Choroid plexus epithelial cell (primary cell): ENCODE measurements around the gene PRR15.

ENCODE experiments used
- DNase-seq: peaks from one replicate; pipeline ENCODE4 v3.0.0-alpha.2; 2010; ENCODE audit warnings: low read depth
- H3K4me3 ChIP-seq: 2 replicates; pipeline ENCODE4 v1.5.1; 2011; ENCODE audit warnings: low read depth, mild to moderate bottlenecking, control low read depth, low read length, moderate library complexity
- TF ChIP-seq, protein P1 (sequence below): conservative IDR thresholded peaks from 2 replicates; pipeline ENCODE4 v1.5.1; 2011; ENCODE audit warnings: low read depth, mild to moderate bottlenecking, control low read depth, inconsistent platforms, low read length, moderate library complexity

Gene PRR15

GRCh38 chr7:29599026-29599425, 35.4 kb downstream of the PRR15 start:
- H3K4me3 ChIP-seq: no peak overlapping the region
- TF ChIP-seq, protein P1, sequence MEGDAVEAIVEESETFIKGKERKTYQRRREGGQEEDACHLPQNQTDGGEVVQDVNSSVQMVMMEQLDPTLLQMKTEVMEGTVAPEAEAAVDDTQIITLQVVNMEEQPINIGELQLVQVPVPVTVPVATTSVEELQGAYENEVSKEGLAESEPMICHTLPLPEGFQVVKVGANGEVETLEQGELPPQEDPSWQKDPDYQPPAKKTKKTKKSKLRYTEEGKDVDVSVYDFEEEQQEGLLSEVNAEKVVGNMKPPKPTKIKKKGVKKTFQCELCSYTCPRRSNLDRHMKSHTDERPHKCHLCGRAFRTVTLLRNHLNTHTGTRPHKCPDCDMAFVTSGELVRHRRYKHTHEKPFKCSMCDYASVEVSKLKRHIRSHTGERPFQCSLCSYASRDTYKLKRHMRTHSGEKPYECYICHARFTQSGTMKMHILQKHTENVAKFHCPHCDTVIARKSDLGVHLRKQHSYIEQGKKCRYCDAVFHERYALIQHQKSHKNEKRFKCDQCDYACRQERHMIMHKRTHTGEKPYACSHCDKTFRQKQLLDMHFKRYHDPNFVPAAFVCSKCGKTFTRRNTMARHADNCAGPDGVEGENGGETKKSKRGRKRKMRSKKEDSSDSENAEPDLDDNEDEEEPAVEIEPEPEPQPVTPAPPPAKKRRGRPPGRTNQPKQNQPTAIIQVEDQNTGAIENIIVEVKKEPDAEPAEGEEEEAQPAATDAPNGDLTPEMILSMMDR: no peak
- no peak for DNase-seq

DNA sequence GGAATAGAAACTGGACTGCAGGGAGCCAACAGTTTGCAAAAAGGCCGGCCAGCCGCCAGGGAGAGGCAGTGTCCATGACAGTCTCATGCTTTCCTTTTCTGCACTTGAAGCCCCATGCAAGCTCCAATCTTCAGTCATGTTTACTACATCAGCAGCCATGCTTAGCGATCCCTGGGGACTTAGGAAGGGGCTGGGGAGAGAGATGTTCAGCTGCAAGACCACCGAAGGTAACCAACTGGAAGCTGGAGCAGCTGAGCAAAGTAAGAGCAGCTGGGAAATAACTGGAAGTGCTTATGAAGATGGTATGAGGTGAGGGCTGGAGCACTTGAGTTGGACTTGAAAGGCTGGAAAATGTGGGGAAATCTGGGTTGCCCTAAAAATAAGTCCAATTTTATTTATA, 37.0 kb downstream of the PRR15 start:
- no peak for DNase-seq
- TF ChIP-seq, protein P1: no peak
- H3K4me3 ChIP-seq: no peak overlapping the region

- no peak for DNase-seq
- TF ChIP-seq, protein P1: no peak
- H3K4me3 ChIP-seq: no peak overlapping the region
Observed at GRCh38 chr7:29604052-29604451, 40.4 kb downstream of the PRR15 start.

DNA sequence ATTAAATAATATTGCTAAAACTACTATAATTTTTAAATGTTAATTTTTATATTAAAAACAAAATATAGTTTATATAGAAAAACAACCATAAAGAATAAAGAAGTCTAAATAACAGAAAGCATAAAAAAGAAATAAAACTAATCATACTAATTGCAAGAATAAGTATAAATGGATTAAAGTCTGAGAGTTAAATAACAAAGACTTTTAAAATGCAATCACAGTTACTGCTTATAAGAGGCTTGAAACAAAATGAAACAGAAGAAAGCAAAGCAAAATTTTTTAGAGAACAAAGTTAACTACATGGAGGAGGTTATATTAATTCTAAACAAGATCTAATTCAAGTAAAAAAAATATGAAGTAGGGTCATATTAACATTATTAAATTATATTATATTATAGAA, 41.1 kb downstream of the PRR15 start:
- DNase-seq: no peak
- TF ChIP-seq, protein P1: no peak
- H3K4me3 ChIP-seq: no peak overlapping the region

GRCh38 chr7:29605671-29606070, 42.0 kb downstream of the PRR15 start:
- TF ChIP-seq, protein P1: no peak
- no peak for DNase-seq
- H3K4me3 ChIP-seq: no peak overlapping the region

GRCh38 chr7:29606287-29606721, 42.7 kb downstream of the PRR15 start:
- peak; percentile 59 for DNase-seq
- no peak overlapping the region for H3K4me3 ChIP-seq
- TF ChIP-seq, protein P1: no peak

- no peak for DNase-seq
- TF ChIP-seq, protein P1: no peak
Observed at GRCh38 chr7:29606830-29607229, 43.2 kb downstream of the PRR15 start.

More at GRCh38 chr7:29606830-29607229, 43.2 kb downstream of the PRR15 start:
- H3K4me3 ChIP-seq: no peak overlapping the region
